ENCODE measurements around the gene SELENOF.

DNA sequence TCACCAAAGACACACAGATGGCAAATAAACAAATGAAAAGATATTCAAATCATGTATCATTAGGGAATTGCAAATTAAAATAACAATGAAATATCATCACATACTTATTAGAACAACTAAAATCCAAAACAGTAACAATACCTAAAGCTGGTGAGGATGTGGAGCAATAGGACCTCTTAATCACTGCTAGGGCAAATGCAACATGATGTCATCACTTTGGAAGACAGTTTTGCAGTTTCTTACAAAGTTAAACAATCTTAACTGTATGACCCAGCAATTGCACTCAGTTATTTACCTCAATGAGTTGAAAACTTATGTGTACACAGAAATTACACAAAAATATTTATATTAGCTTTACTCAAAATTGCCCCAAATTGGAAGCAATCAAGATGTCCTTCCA lies 47.3 kb downstream of the SELENOF start:
- TF ChIP-seq POLR2A (IDR thresholded peaks at IDR 0.05; ENCODE audit: low read length) (no peak), GATA1 (IDR thresholded peaks at IDR 0.05; ENCODE audit: low read depth, low read length) (no peak)

Data from erythroblast (primary cell).